ENCODE data around the gene HIPK2.

DNA sequence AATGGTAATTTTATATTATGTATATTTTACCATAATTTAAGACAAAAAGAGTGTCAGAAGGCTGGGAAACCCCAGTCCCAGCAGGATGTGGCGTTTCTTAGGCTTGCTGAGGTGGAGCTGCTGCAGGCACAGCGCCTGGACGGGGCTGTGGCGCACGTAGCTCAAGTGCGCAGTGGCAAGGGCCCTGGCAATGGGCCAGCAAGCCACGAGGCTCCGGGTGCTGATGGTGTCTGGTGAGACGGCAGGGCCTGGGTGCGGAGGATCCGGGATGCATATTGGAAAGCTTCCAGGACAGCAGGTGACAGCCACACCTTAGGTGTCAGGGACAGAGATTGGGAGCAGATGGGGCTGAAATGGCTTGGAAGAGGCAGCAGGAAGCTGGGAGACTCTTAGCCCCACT lies 217.1 kb downstream of the HIPK2 start:
- TF ChIP-seq, protein P1, sequence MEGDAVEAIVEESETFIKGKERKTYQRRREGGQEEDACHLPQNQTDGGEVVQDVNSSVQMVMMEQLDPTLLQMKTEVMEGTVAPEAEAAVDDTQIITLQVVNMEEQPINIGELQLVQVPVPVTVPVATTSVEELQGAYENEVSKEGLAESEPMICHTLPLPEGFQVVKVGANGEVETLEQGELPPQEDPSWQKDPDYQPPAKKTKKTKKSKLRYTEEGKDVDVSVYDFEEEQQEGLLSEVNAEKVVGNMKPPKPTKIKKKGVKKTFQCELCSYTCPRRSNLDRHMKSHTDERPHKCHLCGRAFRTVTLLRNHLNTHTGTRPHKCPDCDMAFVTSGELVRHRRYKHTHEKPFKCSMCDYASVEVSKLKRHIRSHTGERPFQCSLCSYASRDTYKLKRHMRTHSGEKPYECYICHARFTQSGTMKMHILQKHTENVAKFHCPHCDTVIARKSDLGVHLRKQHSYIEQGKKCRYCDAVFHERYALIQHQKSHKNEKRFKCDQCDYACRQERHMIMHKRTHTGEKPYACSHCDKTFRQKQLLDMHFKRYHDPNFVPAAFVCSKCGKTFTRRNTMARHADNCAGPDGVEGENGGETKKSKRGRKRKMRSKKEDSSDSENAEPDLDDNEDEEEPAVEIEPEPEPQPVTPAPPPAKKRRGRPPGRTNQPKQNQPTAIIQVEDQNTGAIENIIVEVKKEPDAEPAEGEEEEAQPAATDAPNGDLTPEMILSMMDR (IDR thresholded peaks at IDR 0.05; ENCODE audit: borderline replicate concordance, extremely low read depth, low read length, poor library complexity, severe bottlenecking) = no peak
- TF ChIP-seq EZH2 (IDR thresholded peaks at IDR 0.05; ENCODE audit: borderline replicate concordance, low read depth, low read length, severe bottlenecking) = no peak

Data from DND-41 (cell line).